Measurements from ENCODE around the gene PLXNA2.

PLXNA2 gene

GRCh38 chr1:208006258-208006920, 237.8 kb downstream of the PLXNA2 start:
- no peak for DNase-seq

DNA sequence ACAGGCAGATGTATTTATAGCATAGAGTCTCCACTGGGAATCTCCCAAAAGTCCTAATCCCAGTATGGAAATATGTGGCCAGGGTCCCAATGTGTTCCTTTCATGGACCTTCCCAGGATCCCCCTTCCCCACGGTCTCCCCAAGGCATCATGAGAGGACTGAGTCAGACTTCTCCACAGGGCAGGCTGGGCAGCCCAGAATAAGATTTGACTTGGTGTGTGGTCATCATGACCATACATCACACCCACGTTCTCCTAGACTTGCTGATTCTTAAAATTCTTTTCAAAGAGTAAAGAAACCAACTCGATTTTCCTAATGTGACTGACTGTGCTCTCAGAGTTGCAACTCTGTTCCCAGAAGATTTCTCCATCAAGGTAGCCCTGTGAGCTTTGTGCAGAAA, 239.3 kb downstream of the PLXNA2 start:
- DNase-seq: no peak

DNA sequence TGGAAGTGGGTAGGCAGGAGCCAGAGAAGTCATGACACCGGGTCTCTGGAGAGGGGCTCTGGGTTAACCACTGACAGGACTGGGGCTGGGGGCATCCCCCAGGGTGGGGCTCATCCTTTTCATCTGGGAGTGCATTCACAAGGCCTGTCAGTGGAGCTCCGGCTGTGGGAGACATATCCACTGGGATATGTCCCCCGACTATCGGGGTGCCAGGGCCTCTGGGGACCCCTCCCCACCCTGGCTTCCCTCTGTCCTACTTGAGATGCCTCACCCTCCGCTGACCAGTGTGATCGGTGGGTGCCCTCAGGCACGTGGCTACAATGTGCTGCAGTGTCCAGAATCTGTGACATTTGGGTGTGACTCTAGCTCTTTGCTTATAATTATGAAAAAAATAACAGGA, 240.9 kb downstream of the PLXNA2 start:
- DNase-seq: no peak

DNA sequence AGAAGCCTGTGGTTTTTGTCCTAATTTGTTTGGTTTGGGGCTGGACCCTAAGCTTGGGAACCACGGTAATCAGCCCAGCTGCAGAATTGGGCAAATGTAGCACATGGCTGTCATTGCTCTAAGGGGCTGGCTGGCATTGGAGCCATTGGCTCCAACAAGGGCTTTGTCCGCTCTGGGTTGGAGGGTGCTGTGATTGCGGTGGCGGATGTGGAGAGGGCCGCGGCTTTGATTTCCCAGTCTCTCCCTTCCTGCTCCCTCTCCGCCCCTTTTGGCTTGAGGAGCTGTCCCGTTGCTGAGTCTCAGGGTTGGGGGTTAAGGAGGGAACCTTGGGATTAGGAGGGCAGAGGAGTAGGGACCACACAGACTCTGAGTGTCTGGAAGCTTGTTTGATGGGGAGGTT, 241.5 kb downstream of the PLXNA2 start:
- no peak for DNase-seq

GRCh38 chr1:208002078-208002477, 242.1 kb downstream of the PLXNA2 start:
- no peak for DNase-seq

- DNase-seq: no peak
Observed at GRCh38 chr1:208000504-208000903, 243.7 kb downstream of the PLXNA2 start.

DNA sequence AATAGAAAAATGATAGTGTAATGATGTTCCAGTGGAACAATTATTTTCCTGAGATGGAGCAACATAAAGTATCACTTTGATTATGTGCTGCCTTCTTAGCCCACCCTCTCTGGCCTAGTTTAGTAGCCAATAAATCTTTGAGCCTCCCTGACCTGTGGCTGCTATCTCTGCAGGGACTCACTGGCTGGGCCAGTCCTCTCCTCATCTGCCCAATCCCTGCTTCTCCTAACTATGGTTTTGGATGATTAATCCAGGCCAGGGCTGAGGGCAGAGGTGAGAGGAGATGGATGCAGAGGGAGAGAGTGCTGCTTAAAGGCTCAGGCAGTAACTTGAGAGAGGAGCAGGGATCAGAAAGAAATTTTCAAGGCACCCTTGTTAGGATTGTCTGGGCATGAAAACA, 244.2 kb downstream of the PLXNA2 start:
- no peak for DNase-seq

DNA sequence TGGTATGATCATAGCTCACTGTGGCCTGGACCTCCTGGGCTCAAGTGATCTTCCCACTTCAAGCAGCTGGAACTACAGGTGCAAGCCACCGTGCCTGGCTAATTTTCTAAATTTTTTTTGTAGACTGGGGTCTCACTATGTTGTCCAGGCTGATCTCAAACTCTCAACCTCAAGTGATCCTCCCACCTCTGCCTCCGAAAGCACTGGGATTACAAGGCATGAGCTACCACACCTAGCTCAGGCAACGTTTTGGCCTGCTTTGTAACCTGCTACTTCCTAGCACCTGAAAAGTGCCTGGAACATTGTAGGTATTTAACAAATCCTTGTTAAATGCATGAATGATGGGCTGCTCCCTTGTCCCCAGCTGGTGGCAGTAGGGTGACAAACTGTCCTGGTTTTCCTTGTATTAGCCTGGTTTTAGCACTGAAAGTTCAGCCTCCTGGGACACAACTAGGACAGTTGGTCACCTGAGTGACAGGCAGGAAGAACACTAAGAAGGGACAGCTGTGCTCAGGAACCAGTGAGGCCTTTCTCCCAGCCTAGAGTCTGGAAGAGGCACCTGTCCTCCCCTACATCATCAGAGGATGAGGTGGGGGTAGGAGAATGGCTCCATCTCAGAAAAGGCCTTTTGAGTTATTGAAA, 244.8 kb downstream of the PLXNA2 start:
- no peak for DNase-seq

DNA sequence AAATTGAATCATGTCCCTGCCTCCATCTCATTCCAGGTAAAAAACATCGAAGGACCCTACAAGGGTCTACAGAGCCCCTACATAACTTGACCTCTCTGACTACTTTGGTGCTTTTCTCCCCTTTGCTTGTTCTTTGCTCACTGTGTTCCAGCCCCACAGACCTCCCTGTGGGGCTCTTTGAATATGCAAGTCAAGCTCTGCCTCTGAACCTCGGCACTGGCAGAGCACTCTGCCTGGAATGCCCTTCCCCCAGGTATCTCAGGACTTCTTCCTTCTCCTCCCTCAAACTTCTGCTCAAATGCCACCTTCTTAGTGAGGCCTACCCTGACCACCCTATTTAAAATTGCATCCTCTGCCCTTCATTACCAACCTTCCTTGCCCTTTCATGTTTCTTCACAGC, 245.5 kb downstream of the PLXNA2 start:
- no peak for DNase-seq

DNA sequence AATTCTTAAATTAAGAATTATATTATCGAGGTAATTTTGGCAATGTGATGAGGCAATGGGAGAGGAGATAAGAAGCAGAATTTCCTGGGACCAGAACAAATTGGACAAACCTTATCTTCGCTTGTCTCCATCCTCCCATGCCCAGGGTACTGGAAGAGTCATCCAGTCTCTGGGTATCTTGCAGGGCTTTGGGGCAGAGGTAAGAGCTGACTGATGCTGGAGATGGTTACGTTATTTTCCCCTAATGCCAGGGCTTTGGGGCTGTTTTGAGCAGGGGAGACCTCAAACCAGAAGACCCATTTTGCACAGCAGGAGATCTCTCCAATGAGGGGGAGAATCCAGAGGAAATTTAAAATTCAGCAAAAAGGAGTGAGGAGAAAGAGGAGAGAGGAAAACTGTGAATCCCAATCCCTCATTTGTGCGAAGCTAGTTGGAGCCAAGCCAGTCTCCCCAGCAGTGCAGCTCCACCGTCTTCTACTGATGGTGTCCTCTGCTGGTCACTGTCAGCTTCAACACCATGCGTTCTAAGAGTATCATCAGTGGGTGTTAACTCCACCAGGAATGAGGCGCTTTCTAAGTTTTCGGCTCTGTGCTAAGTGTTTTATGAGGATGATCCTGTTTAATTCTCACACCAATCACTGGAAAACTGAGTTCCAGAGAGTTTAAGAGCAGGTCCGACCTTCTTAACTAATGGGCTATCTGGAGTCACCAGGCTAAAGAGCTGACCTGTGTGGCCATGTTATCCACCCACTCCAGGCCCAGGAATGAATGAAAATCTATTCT, 246.5 kb downstream of the PLXNA2 start:
- no peak for DNase-seq

DNA sequence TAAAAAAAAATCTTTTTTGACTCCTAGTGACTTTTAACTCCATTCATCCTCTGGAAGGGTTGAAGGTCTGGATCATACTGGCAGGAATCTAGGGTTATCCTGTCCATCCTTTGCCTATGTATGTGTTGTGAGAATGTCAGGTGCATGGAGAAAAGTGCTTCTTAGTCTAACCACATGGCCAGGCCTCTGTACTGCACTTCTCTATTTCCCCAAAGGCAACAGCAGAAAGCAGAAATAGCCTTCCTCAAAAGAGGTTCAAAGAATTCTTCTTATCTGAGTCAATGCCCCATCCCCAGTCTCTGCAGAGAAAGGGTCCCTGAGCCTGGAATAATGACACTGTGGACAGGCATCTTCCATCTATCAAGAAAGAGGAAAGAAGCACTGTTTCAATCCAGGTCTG, 247.5 kb downstream of the PLXNA2 start:
- DNase-seq: no peak

- DNase-seq: no peak
Observed at GRCh38 chr1:207995576-207995975, 248.6 kb downstream of the PLXNA2 start.

DNA sequence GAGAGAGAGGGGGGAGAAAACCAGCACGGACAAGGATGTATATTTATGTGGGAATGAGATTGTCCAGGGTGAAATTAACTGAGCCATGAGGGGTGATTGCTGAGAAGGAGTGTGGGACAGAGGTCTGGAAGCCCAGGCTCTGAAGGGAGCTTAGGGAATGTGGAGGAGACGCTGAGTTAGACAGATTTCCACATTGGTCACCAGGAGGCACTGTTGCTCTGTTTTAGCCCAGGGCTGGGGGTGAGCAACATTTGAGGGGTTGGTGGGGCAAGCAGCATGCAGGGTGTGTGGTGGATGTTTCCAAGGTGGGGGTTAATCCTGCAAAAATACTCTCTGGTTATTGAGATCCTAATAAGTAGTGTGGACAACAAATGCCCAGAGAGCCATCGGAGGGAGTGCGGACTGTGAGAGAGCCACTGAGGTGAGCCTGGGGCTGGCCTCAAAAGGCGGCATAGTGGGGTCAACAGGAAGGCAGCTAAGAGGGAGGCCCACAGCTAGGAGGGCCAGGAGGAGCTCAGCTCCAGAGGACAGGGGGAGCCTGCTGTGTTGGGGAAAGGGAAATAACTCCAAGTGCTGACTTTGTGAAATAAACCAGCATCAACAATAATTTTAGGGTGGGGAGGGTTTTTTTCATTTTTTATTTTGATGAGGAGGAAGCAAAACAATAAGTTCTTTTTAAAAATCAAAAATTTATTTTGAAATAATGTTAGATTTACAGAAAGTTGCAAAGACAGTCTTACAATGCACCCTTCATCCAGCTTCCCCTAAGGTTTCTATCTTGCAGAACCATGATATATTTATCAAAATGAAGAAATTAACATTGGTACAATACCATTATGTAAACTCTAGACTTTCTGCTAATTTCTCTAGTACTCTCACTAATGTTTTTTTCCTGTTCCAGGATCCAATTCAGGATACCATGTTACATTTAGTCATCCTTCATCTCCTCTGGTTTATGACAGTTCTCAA, 250.4 kb downstream of the PLXNA2 start:
- DNase-seq: no peak

DNA sequence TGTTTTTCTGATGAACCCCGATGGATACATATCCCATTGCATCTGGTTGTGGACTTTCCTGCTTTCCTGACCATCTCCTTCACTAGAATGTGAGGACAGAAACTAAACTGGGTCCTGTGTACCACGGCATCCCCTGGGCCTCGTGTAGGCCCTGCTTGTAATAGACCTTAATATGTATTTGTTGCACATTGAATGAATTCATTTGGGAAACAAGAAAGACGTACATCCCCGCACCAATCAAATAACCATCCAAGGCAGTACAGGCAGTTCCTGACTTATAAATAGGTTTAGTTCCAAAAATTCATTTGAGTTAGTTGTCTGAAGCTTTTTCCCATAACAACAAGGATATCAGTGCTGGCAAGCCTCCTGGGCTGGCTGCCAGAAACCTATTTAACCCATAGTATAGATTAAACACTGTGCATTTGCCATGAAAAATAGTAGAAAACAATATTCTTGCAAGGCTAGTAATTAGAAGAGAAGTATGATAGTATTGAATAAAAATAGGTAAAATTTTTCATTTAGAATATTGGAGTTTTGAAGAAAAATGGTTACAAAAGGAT, 251.4 kb downstream of the PLXNA2 start:
- DNase-seq: no peak

DNA sequence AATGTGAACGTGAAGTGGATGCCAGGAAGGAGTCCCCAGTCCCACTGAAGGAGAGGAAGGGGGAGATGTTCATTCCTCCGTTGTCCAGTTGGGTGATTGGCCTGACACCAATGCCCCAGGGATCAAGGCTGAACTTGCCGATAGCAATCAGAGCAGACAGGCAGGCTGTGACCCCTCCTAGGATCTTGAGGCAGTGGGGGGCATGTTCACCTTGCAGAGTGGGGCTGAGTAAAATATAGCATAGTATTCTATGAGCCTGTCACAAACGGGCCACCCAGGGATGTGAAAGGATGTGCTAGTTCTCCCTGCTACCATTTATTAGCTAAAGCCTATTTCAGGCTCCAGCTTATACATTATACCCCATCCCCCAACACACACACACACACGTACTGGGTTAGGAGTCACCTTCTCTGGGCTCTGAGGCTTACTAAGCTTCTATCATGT, 252.6 kb downstream of the PLXNA2 start:
- no peak for DNase-seq

- DNase-seq: no peak
Observed at GRCh38 chr1:207990876-207991582, 253.2 kb downstream of the PLXNA2 start.

- no peak for DNase-seq
Observed at GRCh38 chr1:207990455-207990854, 253.7 kb downstream of the PLXNA2 start.

DNA sequence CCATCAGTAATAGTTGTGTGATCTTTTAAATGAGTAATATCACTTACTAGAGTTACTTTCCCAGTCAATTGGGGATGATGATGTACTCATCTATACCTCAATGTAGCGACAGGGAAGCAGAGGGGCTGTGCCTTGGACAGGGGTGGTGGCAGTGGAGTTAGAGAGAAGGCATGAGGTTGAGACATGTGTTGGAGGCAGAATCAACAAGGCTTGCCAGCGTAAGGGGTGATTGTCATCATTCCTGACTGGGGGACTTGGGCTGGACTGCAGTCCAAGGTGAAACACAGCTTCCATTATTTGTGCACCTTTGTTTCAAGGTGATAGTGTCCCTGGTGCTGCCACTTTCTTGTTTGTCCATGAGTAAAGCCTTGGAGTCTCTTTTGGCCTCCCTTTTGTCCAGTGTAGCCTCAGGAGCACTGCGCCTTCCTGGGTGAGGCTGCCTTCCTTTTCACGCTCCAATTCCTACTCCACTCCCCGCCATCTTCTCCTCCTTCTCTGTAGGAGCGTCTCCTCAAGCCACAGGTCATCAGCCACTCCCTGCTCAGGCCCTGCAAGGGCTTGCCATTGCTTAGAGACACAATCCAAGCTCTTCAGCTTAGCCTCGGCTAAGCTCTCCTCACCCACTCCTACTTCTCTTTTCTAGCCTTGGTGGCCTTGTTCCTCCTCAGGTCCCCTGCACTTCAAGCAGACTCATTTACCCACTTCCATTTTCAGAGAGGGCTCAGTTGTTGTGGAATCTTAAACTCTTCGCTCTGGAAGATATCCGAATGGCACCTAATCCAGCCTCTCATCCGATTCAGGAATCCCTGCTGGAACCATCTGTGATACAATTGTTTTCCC, 255.6 kb downstream of the PLXNA2 start:
- DNase-seq: no peak

DNA sequence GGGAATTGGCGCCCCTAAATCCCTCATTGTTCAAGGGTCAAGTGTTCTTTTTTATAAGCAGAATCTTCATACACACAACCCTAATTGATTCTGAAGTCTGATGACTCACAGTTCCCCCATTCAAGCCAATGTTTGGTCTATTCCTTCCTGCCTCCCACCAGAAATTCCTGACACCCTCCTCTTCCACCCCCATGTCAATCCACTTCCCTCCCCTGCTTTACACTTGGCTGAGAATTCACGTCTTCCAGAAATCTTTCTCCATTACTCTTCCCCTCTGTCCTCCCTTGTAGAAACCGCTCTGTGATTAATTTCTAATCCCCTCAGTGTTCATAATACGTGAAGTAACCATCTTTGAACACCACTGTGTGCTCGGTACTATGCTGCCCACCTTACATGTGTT, 257.0 kb downstream of the PLXNA2 start:
- no peak for DNase-seq

DNA sequence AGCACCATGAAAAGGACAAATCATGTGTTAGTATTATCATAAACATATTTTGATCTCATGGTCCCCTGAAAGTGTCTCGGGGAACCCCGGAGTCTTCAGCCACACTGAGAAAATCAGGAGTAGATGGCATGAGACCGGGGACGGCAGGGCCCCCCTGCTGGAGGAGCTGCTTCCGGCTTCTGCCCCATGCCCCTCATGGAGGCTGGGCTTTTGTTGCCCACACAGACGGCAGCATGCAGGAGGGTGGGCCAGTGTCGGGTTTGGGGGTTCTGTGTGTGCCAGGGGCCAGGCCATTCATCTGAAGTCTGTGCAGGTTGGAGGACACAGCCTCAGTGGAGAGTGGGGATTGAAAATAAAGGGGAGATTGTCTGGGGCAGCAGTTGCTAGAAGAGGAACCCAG, 258.2 kb downstream of the PLXNA2 start:
- DNase-seq: no peak

Measured in T1000 (cell line).